ENCODE data around the gene PEPD.

DNA sequence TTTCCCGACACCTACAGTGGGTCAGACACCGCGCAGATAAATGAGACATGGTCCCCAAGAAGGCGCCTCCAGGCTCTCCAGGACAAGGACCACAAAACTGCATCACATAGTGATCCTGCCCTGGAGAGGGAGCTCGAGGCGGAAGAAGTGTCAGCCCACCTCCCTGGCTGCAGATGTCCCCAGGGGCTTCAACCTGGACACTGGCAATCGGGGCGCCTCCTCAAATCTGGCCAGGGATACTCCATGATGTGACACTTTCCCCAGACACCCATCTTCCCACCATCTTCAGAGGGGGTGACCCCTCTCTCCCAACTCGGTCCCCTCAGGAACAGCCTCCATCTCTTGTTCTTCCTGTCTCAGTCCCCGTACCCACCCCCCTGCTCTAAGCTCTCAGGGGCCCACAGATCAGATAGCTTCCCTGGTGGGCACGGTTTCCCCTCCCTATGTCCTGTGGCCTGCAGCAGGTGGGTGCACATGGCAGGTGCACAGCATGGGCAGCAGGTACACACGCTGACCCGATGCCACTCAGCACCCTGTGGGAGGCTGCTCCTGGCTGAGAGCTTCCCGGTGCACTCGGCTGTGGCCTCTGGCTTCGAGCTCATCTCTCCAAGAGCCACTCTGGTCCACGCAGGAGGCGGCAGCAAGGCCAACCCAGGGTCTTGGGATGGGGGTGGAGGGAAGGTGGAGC lies 61.2 kb downstream of the PEPD start:
- TF ChIP-seq, protein P1, sequence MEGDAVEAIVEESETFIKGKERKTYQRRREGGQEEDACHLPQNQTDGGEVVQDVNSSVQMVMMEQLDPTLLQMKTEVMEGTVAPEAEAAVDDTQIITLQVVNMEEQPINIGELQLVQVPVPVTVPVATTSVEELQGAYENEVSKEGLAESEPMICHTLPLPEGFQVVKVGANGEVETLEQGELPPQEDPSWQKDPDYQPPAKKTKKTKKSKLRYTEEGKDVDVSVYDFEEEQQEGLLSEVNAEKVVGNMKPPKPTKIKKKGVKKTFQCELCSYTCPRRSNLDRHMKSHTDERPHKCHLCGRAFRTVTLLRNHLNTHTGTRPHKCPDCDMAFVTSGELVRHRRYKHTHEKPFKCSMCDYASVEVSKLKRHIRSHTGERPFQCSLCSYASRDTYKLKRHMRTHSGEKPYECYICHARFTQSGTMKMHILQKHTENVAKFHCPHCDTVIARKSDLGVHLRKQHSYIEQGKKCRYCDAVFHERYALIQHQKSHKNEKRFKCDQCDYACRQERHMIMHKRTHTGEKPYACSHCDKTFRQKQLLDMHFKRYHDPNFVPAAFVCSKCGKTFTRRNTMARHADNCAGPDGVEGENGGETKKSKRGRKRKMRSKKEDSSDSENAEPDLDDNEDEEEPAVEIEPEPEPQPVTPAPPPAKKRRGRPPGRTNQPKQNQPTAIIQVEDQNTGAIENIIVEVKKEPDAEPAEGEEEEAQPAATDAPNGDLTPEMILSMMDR (IDR thresholded peaks at IDR 0.05), result no peak
- TF ChIP-seq ZFX (IDR thresholded peaks at IDR 0.05; ENCODE audit: borderline replicate concordance), result no peak
